K562 (cell line): ENCODE data around the gene EML6. TPM values are rescaled to one million over a fixed set of nuclear protein-coding genes. Genes with fewer than 3 reads are reported as not detected.

Source experiments
- ATAC-seq: fragments of 200-7000 bp; cut with Tn5 transposase; 3 replicates; pipeline ENCODE4 v1.9.1; 2020; ENCODE audit warnings: moderate library complexity
- BruUV-seq: library from RNA; stranded (reverse); fragments of 400-500 nt; replicated peaks from 2 replicates; lab custom pipeline; 2021; lab: Mats Ljungman, UMichigan
- CTCF ChIA-PET: fragments of 300-600 bp; formaldehyde crosslinking; extraction: SDS; loops from one replicate; lab custom pipeline; 2021; ENCODE audit warnings: low intra/inter-chr PET ratio; lab: Yijun Ruan, JAX
- POLR2A ChIA-PET: fragments of 300-600, 350-650 bp; sonication (Branson Sonifier 250); formaldehyde crosslinking; extraction: SDS; loops from one replicate; lab custom pipeline; 2021; ENCODE audit warnings: antibody characterized with exemption, inconsistent platforms; lab: Yijun Ruan, JAX
- DNase-seq, 4 experiments: peaks; one replicate each; pipeline versions ENCODE4 v3.0.0 to v3.0.0-alpha.2; 2011 to 2018; ENCODE audit warnings: low spot score in 3 of 4, mixed read lengths in 3 of 4; ENCODE audit errors: extremely low read depth in 1 of 4
- FAIRE-seq: peaks from 2 replicates; lab custom pipeline; 2011; peaks lifted over from hg19 to GRCh38; lab: Jason Lieb, UNC
- H2AFZ ChIP-seq: 2 replicates; pipeline ENCODE4 v1.6.0; 2011; ENCODE audit warnings: low read depth, low read length, control low read depth, inconsistent platforms
- H3K27ac ChIP-seq: fragments of 200-600 bp; 3 replicates; pipeline ENCODE4 v1.8.0; 2011; ENCODE audit warnings: low read depth, mild to moderate bottlenecking, control low read depth, inconsistent platforms, low read length, moderate library complexity, mixed read lengths; ENCODE audit errors: extremely low read depth
- H3K27me3 ChIP-seq, 2 experiments: fragments of 300-600 bp in 1 of 2; 2 replicates in 1 of 2; 3 replicates in 1 of 2; pipeline versions ENCODE4 v1.6.0 to v1.8.0; 2011; ENCODE audit warnings: inconsistent platforms in 2 of 2, low read length in 2 of 2, mild to moderate bottlenecking in 1 of 2, mixed read lengths in 1 of 2, moderate library complexity in 1 of 2; ENCODE audit not compliant: control insufficient read depth in 2 of 2, insufficient read depth in 2 of 2
- H3K36me3 ChIP-seq: fragments of 300-600 bp; 3 replicates; pipeline ENCODE4 v1.8.0; 2011; ENCODE audit warnings: mild to moderate bottlenecking, low read length, inconsistent platforms; ENCODE audit not compliant: control insufficient read depth, insufficient read depth
- H3K4me1 ChIP-seq, 2 experiments: fragments of 200-600 bp in 1 of 2; replicated peaks in 1 of 2; 2 replicates in 1 of 2; 3 replicates in 1 of 2; pipeline versions ENCODE4 v1.5.1 to v1.8.0; 2011; ENCODE audit warnings: inconsistent platforms in 2 of 2, low read length in 2 of 2, mild to moderate bottlenecking in 1 of 2, mixed read lengths in 1 of 2, moderate library complexity in 1 of 2; ENCODE audit not compliant: control insufficient read depth in 2 of 2, insufficient read depth in 2 of 2
- H3K4me2 ChIP-seq: 2 replicates; pipeline ENCODE4 v1.6.1; 2011; ENCODE audit warnings: low read length, control low read depth, inconsistent platforms, mixed read lengths; ENCODE audit not compliant: insufficient read depth
- H3K4me3 ChIP-seq: fragments of 200-600 bp; sonication (generic), shearing (Covaris generic); 2 replicates; pipeline ENCODE4 v1.5.1; 2016; ENCODE audit warnings: control low read depth, inconsistent platforms
- H3K79me2 ChIP-seq: fragments of 200-600 bp; 3 replicates; pipeline ENCODE4 v1.8.0; 2011; ENCODE audit warnings: low read length, inconsistent platforms; ENCODE audit not compliant: control insufficient read depth, insufficient read depth
- H3K9ac ChIP-seq, 2 experiments: 2 replicates each; pipeline versions ENCODE4 v1.6.0 to v1.6.1; 2011; ENCODE audit warnings: low read depth in 2 of 2, low read length in 2 of 2, control low read depth in 1 of 2, inconsistent platforms in 1 of 2, mild to moderate bottlenecking in 1 of 2, mixed read lengths in 1 of 2; ENCODE audit not compliant: insufficient read depth in 1 of 2
- H3K9me1 ChIP-seq: one replicate; pipeline ENCODE4 v1.6.0; 2011; ENCODE audit warnings: inconsistent platforms, mild to moderate bottlenecking, low read length, moderate library complexity; ENCODE audit not compliant: control insufficient read depth, insufficient read depth
- H3K9me3 ChIP-seq: replicated peaks from 2 replicates; pipeline ENCODE4 v1.5.1; 2011; ENCODE audit warnings: low read depth, low read length, inconsistent platforms; ENCODE audit not compliant: control insufficient read depth, insufficient read depth
- H4K20me1 ChIP-seq: replicated peaks from 2 replicates; pipeline ENCODE4 v1.6.1; 2011; ENCODE audit warnings: low read length, inconsistent platforms, mixed read lengths; ENCODE audit not compliant: control insufficient read depth, insufficient read depth
- ADNP ChIP-seq: fragments of 200-800 bp; sonication (Bioruptor generic); IDR thresholded peaks from 2 replicates; pipeline ENCODE4 v1.6.1; 2016; ENCODE audit warnings: missing genetic modification characterization, missing compliant biosample characterization
- DIDO1 ChIP-seq: fragments of 450-650 bp; IDR thresholded peaks from 2 replicates; pipeline ENCODE4 v1.6.1; 2016; ENCODE audit warnings: low read depth, missing biosample characterization, missing genetic modification characterization
- FOSL1 ChIP-seq: fragments of 200-800 bp; sonication (Bioruptor generic); conservative IDR thresholded peaks from 2 replicates; pipeline ENCODE4 v1.6.1; 2016; ENCODE audit warnings: missing genetic modification characterization, missing compliant biosample characterization
- JUN ChIP-seq, 2 experiments: sonication (generic) in 1 of 2; formaldehyde crosslinking in 1 of 2; IDR thresholded peaks; 2 replicates each; pipeline versions ENCODE4 v1.6.1 to v1.8.0; 2012 to 2022; ENCODE audit warnings: borderline replicate concordance in 2 of 2, mild to moderate bottlenecking in 2 of 2, improper control_type of control experiment in 1 of 2, low read depth in 1 of 2, low read length in 1 of 2, missing genetic modification reagents in 1 of 2
- JUND ChIP-seq, 2 experiments: IDR thresholded peaks; 2 replicates in 1 of 2; 3 replicates in 1 of 2; pipeline ENCODE4 v1.6.1; 2011; ENCODE audit warnings: borderline replicate concordance in 2 of 2, low read depth in 2 of 2, low read length in 2 of 2, improper control_type of control experiment in 1 of 2, missing biosample characterization in 1 of 2, missing genetic modification characterization in 1 of 2, missing genetic modification reagents in 1 of 2
- KDM1A ChIP-seq, 2 experiments: fragments of 450-650 bp; IDR thresholded peaks; 2 replicates each; pipeline ENCODE4 v1.6.1; 2016; ENCODE audit warnings: mild to moderate bottlenecking in 2 of 2
- MEIS2 ChIP-seq: fragments of 450-650 bp; IDR thresholded peaks from 2 replicates; pipeline ENCODE4 v1.6.1; 2014; ENCODE audit warnings: mild to moderate bottlenecking; ENCODE audit not compliant: partially characterized antibody
- NR2F6 ChIP-seq: fragments of 450-650 bp; formaldehyde crosslinking; IDR thresholded peaks from 2 replicates; pipeline ENCODE4 v1.4.0; 2020; ENCODE audit warnings: mild to moderate bottlenecking
- SMARCA4 ChIP-seq: fragments of 450-650 bp; IDR thresholded peaks from 2 replicates; pipeline ENCODE4 v1.6.1; 2016
- SMARCE1 ChIP-seq: fragments of 450-650 bp; IDR thresholded peaks from 2 replicates; pipeline ENCODE4 v1.7.1; 2016; ENCODE audit warnings: mild to moderate bottlenecking
- WGBS: fragments of 100-300 bp; shearing (Covaris generic); methylation state at CpG from one replicate; pipeline ENCODE4 v1.1.6; 2016; ENCODE audit warnings: low coverage, mixed read lengths; ENCODE audit not compliant: insufficient coverage; ENCODE audit errors: missing lambda C conversion rate; 5-methylcytosine and 5-hydroxymethylcytosine counted together
- in situ Hi-C: fragments of 300-500 bp; cut with MboI; formaldehyde crosslinking; loops from 4 replicates; pipeline ENCODE4 v1.15.0; 2018; ENCODE audit warnings: inconsistent platforms, mixed read lengths
- intact Hi-C: fragments of 100-400 bp; cut with micrococcal nuclease; formaldehyde crosslinking; loops from 2 replicates; pipeline ENCODE4 v1.14.2; 2022
- polyA plus RNA-seq, 8 experiments: library from polyadenylated mRNA; depleted of rRNA in 4 of 8; stranded (reverse) in 5 of 8; unstranded in 3 of 8; fragments of >200 nt; fragmentation: Nextera tagmentation in 2 of 8; fragmentation: Illumina TruSeq in 1 of 8; extraction: Ambion mirVana in 2 of 8; extraction: Trizol in 1 of 8; gene quantifications; 2 replicates each; pipeline versions ENCODE4 v1.2.1 to v1.2.3, GENCODE V29; 2011 to 2014; ENCODE audit warnings: inconsistent platforms in 1 of 8, missing spikeins in 1 of 8
- total RNA-seq, 7 experiments: library from RNA; depleted of rRNA in 6 of 7; stranded (reverse); fragments of >200 nt in 6 of 7; fragmentation: Illumina TruSeq in 2 of 7; extraction: Trizol in 2 of 7; gene quantifications; 2 replicates each; pipeline versions ENCODE4 v1.2.1 to v1.2.3, GENCODE V29; 2011 to 2021; ENCODE audit warnings: low replicate concordance in 1 of 7
- TF ChIP-seq, protein P1 (sequence below), 2 experiments: fragments of 450-650 bp in 1 of 2; sonication (generic) in 1 of 2; formaldehyde crosslinking in 1 of 2; IDR thresholded peaks in 1 of 2; conservative IDR thresholded peaks in 1 of 2; 2 replicates each; pipeline versions ENCODE4 v1.6.1 to v1.8.1; 2016 to 2023; ENCODE audit warnings: mild to moderate bottlenecking in 2 of 2, moderate library complexity in 2 of 2, inconsistent platforms in 1 of 2, missing genetic modification reagents in 1 of 2

Gene EML6
- total and polyA plus RNA-seq, 9 of the 15 experiments (the other 6 are each of a cell fraction or from before 2014, with no cell fraction given), result 0.07 to 0.56 (median 0.25) TPM

DNA sequence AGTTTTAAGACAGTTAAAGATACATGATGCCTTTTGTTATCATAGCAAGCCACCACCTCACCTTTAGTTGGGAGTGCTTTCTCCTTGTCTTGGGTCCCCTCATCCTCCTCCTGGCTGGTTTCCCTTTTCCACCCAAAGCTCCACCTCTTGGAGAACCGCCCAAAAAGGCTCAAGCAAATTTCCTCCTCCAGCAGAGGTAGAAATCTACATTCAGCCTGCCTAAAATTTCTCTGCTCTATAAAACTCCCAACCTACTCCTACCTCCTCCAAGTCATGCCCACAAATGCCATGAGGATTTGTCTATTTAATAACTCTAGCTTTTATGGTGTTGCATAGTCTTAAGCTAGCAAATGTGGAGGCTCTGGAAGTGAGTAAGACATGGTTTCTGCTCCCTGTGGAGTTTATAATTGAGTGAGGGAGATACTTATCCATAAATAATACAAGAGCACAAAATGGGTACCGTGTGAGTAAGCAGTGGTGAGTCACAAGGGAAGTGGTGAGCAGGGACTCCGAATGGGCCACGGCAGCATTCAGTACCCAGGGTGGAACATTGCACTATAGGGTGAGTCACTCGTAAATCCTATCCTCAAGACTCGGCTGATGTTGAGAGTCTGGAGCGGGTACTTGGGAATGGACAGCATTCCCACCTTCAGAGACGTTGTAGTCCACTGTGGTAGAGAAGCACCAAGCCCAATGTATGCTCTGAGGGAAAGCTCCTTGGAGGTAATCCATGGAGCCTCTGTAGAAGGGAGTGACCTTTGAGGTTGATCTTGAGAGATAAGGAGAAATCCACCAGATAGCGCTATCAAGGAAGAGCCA lies 180.5 kb downstream of the EML6 start:
- no peak overlapping the region for H3K4me2 ChIP-seq
- 3% methylated on average over 9 of the region's 9 CpGs for WGBS
- BruUV-seq, result no TSS peak
- in situ Hi-C loops (loop anchor here (10.0 kb wide), 1 partner anchor 261 kb away; no protein-coding TSS in a partner anchor), intact Hi-C loops (loop anchor here (5.0 kb wide), 1 partner anchor 108 kb away; no protein-coding TSS in a partner anchor)
- peaks cover 0 to 14% of the 10 kb centered on the region in 2 experiments; a peak in 1 of 5 replicates for H3K27me3 ChIP-seq
- peak; percentile 6 for FAIRE-seq
- TF ChIP-seq DIDO1 (tag) (no peak), SMARCA4 (peak; percentile 42; the same call in 1 of the 2 replicates), KDM1A (IDR thresholded peaks at IDR 0.05) (no peak), NR2F6 (CRISPR knock-in tag) (no peak), JUN (IDR thresholded peaks at IDR 0.05; ENCODE audit: borderline replicate concordance, low read depth, low read length) (peak; percentile 65; the same call in 1 of the 2 replicates), JUN (CRISPR knock-in tag; IDR thresholded peaks at IDR 0.05; ENCODE audit: borderline replicate concordance) (no peak), FOSL1 (peak; percentile 94), JUND (IDR thresholded peaks at IDR 0.05; ENCODE audit: borderline replicate concordance, low read depth, low read length) (peak; percentile 55; the same call in 1 of the 2 replicates), JUND (tag; IDR thresholded peaks at IDR 0.05; ENCODE audit: borderline replicate concordance, low read depth, low read length) (peak; percentile 66; the same call in 2 of the 3 replicates), MEIS2 (peak; percentile 8), ADNP (tag) (no peak), SMARCE1 (0 out of 2 replicates have a peak, but pooled peaks have one; percentile 13)
- TF ChIP-seq, protein P1, sequence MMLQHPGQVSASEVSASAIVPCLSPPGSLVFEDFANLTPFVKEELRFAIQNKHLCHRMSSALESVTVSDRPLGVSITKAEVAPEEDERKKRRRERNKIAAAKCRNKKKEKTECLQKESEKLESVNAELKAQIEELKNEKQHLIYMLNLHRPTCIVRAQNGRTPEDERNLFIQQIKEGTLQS (IDR thresholded peaks at IDR 0.05), result peak; percentile 75
- TF ChIP-seq, protein P1 (CRISPR knock-in tag; conservative IDR thresholded peaks at IDR 0.05), result no peak
- no peaks in the 10 kb centered on the region for H3K9me3 ChIP-seq
- peak in 2 of 4 experiments; percentile 17 to 27 for DNase-seq
- ChIA-PET POLR2A (interaction anchor here (0.7 kb wide), 1 partner anchor 739 kb away, joined by 3 read pairs; no protein-coding TSS in a partner anchor), CTCF (no interaction called here)
- no peak overlapping the region for H3K27ac ChIP-seq
- no peaks in the 10 kb centered on the region for H4K20me1 ChIP-seq
- ATAC-seq, result no peak
- no peak overlapping the region for H3K9ac ChIP-seq
- peaks cover 0 to 8% of the 10 kb centered on the region in 2 experiments; a peak in 4 of 5 replicates for H3K4me1 ChIP-seq
- no peak overlapping the region for H2AFZ ChIP-seq
- no peaks in the 10 kb centered on the region for H3K36me3 ChIP-seq
- no peaks in the 10 kb centered on the region for H3K79me2 ChIP-seq
- no peak overlapping the region for H3K4me3 ChIP-seq
- H3K9me1 ChIP-seq, result no peaks in the 10 kb centered on the region
